ENCODE data around the gene ADCY4. TPM values are rescaled to one million over a fixed set of nuclear protein-coding genes. Genes with fewer than 3 reads are reported as not detected.

ADCY4 gene
- total and polyA plus RNA-seq, 2 donors (not counting 3 experiments of a cell fraction or from before 2014, with no cell fraction given) = 81.6 to 84.0 TPM

DNA sequence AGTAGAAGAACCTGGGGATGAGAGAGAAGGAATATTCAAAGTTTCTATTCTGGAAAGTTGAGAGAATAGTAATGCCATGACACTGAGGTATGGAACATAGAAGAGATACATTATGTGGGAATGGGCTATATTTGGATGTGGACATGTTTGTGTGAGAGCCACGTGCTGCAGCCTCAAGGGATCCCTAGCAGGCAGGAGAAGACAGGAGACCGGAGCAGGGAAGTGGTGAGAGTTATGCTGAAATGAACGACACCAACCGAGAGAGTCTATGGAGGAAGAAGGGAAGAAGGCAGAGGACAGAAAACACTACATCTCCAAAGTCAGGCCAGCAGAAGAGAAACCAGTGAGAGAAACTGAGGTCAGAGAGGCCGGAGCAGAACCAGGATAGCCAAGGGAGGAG, 14.9 kb upstream of the ADCY4 start:
- DNase-seq (ENCODE audit: low read depth, low spot score) = no peak
- no peaks in the 10 kb centered on the region for H4K20me1 ChIP-seq (replicated peaks; ENCODE audit: control insufficient read depth, extremely low read depth, insufficient read depth, low read length)
- no peak for TF ChIP-seq MYC (IDR thresholded peaks at IDR 0.05; ENCODE audit: low read depth, low read length)
- no peak for TF ChIP-seq FOS (IDR thresholded peaks at IDR 0.05; ENCODE audit: borderline replicate concordance, insufficient read depth, low read length)
- TF ChIP-seq, protein P1, sequence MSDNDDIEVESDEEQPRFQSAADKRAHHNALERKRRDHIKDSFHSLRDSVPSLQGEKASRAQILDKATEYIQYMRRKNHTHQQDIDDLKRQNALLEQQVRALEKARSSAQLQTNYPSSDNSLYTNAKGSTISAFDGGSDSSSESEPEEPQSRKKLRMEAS (IDR thresholded peaks at IDR 0.05; ENCODE audit: insufficient read depth, insufficient read length) = no peak
- TF ChIP-seq, protein P2, sequence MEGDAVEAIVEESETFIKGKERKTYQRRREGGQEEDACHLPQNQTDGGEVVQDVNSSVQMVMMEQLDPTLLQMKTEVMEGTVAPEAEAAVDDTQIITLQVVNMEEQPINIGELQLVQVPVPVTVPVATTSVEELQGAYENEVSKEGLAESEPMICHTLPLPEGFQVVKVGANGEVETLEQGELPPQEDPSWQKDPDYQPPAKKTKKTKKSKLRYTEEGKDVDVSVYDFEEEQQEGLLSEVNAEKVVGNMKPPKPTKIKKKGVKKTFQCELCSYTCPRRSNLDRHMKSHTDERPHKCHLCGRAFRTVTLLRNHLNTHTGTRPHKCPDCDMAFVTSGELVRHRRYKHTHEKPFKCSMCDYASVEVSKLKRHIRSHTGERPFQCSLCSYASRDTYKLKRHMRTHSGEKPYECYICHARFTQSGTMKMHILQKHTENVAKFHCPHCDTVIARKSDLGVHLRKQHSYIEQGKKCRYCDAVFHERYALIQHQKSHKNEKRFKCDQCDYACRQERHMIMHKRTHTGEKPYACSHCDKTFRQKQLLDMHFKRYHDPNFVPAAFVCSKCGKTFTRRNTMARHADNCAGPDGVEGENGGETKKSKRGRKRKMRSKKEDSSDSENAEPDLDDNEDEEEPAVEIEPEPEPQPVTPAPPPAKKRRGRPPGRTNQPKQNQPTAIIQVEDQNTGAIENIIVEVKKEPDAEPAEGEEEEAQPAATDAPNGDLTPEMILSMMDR (IDR thresholded peaks at IDR 0.05; ENCODE audit: extremely low read depth in 1 of 2, insufficient read depth in 1 of 2, low read depth in 1 of 2, low read length in 2 of 2) = no peak
- no peaks in the 10 kb centered on the region for H3K79me2 ChIP-seq (ENCODE audit: control insufficient read depth, insufficient read depth, low read length)
- H3K27ac ChIP-seq (ENCODE audit: insufficient read depth, low read depth, low read length) = no peak overlapping the region
- H2AFZ ChIP-seq (ENCODE audit: low read depth, low read length) = no peak overlapping the region
- intact Hi-C loops (cut with micrococcal nuclease) (no loop called here), dilution Hi-C loops (cut with MboI; ENCODE audit: extremely low pct_ligation_motif_present, low sequenced_read_pairs) (no loop called here)
- H3K9me3 ChIP-seq (replicated peaks; ENCODE audit: control insufficient read depth, insufficient read depth, low read length) = no peaks in the 10 kb centered on the region
- H3K4me1 ChIP-seq (ENCODE audit: control insufficient read depth, extremely low read depth, insufficient read depth, low read length) = no peaks in the 10 kb centered on the region
- peaks cover 30 to 35% of the 10 kb centered on the region in 2 experiments for H3K27me3 ChIP-seq (ENCODE audit: control insufficient read depth in 2 of 2, insufficient read depth in 2 of 2, low read length in 2 of 2)
- H3K4me2 ChIP-seq (ENCODE audit: insufficient read depth, low read length) = no peak overlapping the region
- no peaks in the 10 kb centered on the region for H3K9me1 ChIP-seq (replicated peaks; ENCODE audit: control insufficient read depth, extremely low read depth, insufficient read depth, low read length)
- POLR2A ChIA-PET = no interaction called here
- no peak overlapping the region for H3K9ac ChIP-seq (replicated peaks; ENCODE audit: extremely low read depth, insufficient read depth, low read length)
- FAIRE-seq = no peak
- CTCF ChIA-PET = interaction anchor here (0.9 to 1.2 kb wide), 4 partner anchors 12 to 16 kb away, joined by 3 to 5 read pairs (median 3); no protein-coding TSS in a partner anchor
- BruUV-seq (replicated peaks) = no TSS peak
- H3K4me3 ChIP-seq (replicated peaks in 1 of 3; ENCODE audit: insufficient read depth in 1 of 3, low read depth in 1 of 3, low read length in 3 of 3) = no peak overlapping the region
- no peaks in the 10 kb centered on the region for H3K36me3 ChIP-seq (ENCODE audit: control insufficient read depth in 2 of 2, extremely low read depth in 1 of 2, insufficient read depth in 2 of 2, low read length in 2 of 2)

DNA sequence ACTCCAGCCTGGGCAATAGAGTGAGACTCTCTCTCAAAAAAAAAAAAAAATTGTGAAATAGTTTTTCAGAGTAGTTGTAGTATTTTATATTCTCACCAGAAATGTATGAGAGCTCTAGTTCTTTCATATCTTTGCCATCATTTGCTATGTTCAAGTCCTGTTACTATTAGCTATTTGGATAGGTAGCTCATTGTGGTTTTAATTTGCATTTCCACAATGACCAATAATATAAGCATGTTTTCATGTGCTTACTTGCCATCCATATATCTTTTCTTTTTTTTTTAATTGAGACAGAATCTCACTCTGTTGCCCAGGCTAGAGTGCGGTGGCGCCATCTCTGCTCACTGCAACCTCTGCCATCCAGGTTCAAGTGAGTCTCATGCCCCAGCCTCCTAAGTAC, 13.3 kb upstream of the ADCY4 start:
- ChIA-PET CTCF (interaction anchor here (0.6 to 5.7 kb wide), 6 partner anchors 13 to 88 kb away, joined by 3 to 57 read pairs (median 4); partner anchors contain the start of gene ADCY4), POLR2A (no interaction called here)
- no TSS peak for BruUV-seq (replicated peaks)
- H3K4me2 ChIP-seq (ENCODE audit: insufficient read depth, low read length) = no peak overlapping the region
- no peaks in the 10 kb centered on the region for H3K9me3 ChIP-seq (replicated peaks; ENCODE audit: control insufficient read depth, insufficient read depth, low read length)
- H4K20me1 ChIP-seq (replicated peaks; ENCODE audit: control insufficient read depth, extremely low read depth, insufficient read depth, low read length) = no peaks in the 10 kb centered on the region
- intact Hi-C loops (cut with micrococcal nuclease) (no loop called here), dilution Hi-C loops (cut with MboI; ENCODE audit: extremely low pct_ligation_motif_present, low sequenced_read_pairs) (no loop called here)
- no peak overlapping the region for H3K27ac ChIP-seq (ENCODE audit: insufficient read depth, low read depth, low read length)
- H3K9me1 ChIP-seq (replicated peaks; ENCODE audit: control insufficient read depth, extremely low read depth, insufficient read depth, low read length) = no peaks in the 10 kb centered on the region
- H3K27me3 ChIP-seq (ENCODE audit: control insufficient read depth in 2 of 2, insufficient read depth in 2 of 2, low read length in 2 of 2) = peaks cover 25 to 30% of the 10 kb centered on the region in 2 experiments
- H3K9ac ChIP-seq (replicated peaks; ENCODE audit: extremely low read depth, insufficient read depth, low read length) = no peak overlapping the region
- TF ChIP-seq, protein P2 (IDR thresholded peaks at IDR 0.05; ENCODE audit: extremely low read depth in 1 of 2, insufficient read depth in 1 of 2, low read depth in 1 of 2, low read length in 2 of 2) = no peak
- no peak for TF ChIP-seq POLR2A (IDR thresholded peaks at IDR 0.05; ENCODE audit: low read depth, low read length)
- no peak for TF ChIP-seq POLR2AphosphoS5 (IDR thresholded peaks at IDR 0.05; ENCODE audit: insufficient read depth, low read depth, low read length)
- TF ChIP-seq, protein P1 (IDR thresholded peaks at IDR 0.05; ENCODE audit: insufficient read depth, insufficient read length) = no peak
- TF ChIP-seq EZH2 (IDR thresholded peaks at IDR 0.05; ENCODE audit: borderline replicate concordance, low read depth, low read length, severe bottlenecking) = no peak
- FAIRE-seq (no peak), DNase-seq (ENCODE audit: low read depth, low spot score) (no peak)
- H3K36me3 ChIP-seq (ENCODE audit: control insufficient read depth in 2 of 2, extremely low read depth in 1 of 2, insufficient read depth in 2 of 2, low read length in 2 of 2) = no peaks in the 10 kb centered on the region
- no peak overlapping the region for H3K4me3 ChIP-seq (replicated peaks in 1 of 3; ENCODE audit: insufficient read depth in 1 of 3, low read depth in 1 of 3, low read length in 3 of 3)
- no peaks in the 10 kb centered on the region for H3K79me2 ChIP-seq (ENCODE audit: control insufficient read depth, insufficient read depth, low read length)
- H2AFZ ChIP-seq (ENCODE audit: low read depth, low read length) = no peak overlapping the region
- H3K4me1 ChIP-seq (ENCODE audit: control insufficient read depth, extremely low read depth, insufficient read depth, low read length) = no peaks in the 10 kb centered on the region
